HG03342 (cell line): ENCODE measurements around the gene KIF21A.
A peak's percentile ranks its signal among the peaks of the same experiment; 100 is the strongest.

Experiments used
- ATAC-seq: cut with Tn5 transposase; IDR thresholded peaks from one replicate; pipeline ENCODE4 v1.9.1; 2021; ENCODE audit warnings: mild to moderate bottlenecking, moderate library complexity; ENCODE audit not compliant: unreplicated experiment

The KIF21A gene

GRCh38 chr12:39392154-39392925 lies 50.6 kb downstream of the KIF21A start:
- no peak for ATAC-seq

- ATAC-seq: no peak
These were observed 52.2 kb downstream of the KIF21A start for GRCh38 chr12:39390752-39391151.

GRCh38 chr12:39389399-39390150 lies 53.3 kb downstream of the KIF21A start:
- no peak for ATAC-seq

- ATAC-seq: no peak
These were observed 56.6 kb downstream of the KIF21A start for GRCh38 chr12:39386335-39386734.

- ATAC-seq: no peak
These were observed 59.8 kb downstream of the KIF21A start for GRCh38 chr12:39383114-39383513.

- ATAC-seq: no peak
These were observed 62.8 kb downstream of the KIF21A start for GRCh38 chr12:39380090-39380489.

- no peak for ATAC-seq
These were observed 64.6 kb downstream of the KIF21A start for GRCh38 chr12:39378341-39378740.

- no peak for ATAC-seq
These were observed 67.6 kb downstream of the KIF21A start for GRCh38 chr12:39375206-39375808.

- ATAC-seq: peak; percentile 76
These were observed 70.0 kb downstream of the KIF21A start for GRCh38 chr12:39372929-39373328.

- no peak for ATAC-seq
These were observed 70.6 kb downstream of the KIF21A start for GRCh38 chr12:39372204-39372925.

- no peak for ATAC-seq
These were observed 73.2 kb downstream of the KIF21A start for GRCh38 chr12:39369756-39370155.

- ATAC-seq: no peak
These were observed 74.0 kb downstream of the KIF21A start for GRCh38 chr12:39368891-39369290.

GRCh38 chr12:39368096-39368495 lies 74.8 kb downstream of the KIF21A start:
- no peak for ATAC-seq

GRCh38 chr12:39367494-39367893 lies 75.4 kb downstream of the KIF21A start:
- no peak for ATAC-seq

- no peak for ATAC-seq
These were observed 77.4 kb downstream of the KIF21A start for GRCh38 chr12:39365364-39366001.

GRCh38 chr12:39364196-39364595 lies 78.7 kb downstream of the KIF21A start:
- no peak for ATAC-seq

- no peak for ATAC-seq
These were observed 83.3 kb downstream of the KIF21A start for GRCh38 chr12:39359645-39360044.

- ATAC-seq: no peak
These were observed 85.9 kb downstream of the KIF21A start for GRCh38 chr12:39357041-39357440.

- ATAC-seq: no peak
These were observed 87.1 kb downstream of the KIF21A start for GRCh38 chr12:39355841-39356240.

GRCh38 chr12:39354955-39355354 lies 88.0 kb downstream of the KIF21A start:
- no peak for ATAC-seq
